HG02870 (cell line): ENCODE data around the gene SH3RF2.
"Not testable (repeated sequence)": the region's sequence is repeated elsewhere in the genome, so short reads cannot be mapped to it uniquely, and the experiment has no call there.

ENCODE experiments used
- ATAC-seq: cut with Tn5 transposase; IDR thresholded peaks from one replicate; pipeline ENCODE4 v1.9.1; 2021; ENCODE audit warnings: mild to moderate bottlenecking, moderate library complexity; ENCODE audit not compliant: unreplicated experiment

SH3RF2 gene

DNA sequence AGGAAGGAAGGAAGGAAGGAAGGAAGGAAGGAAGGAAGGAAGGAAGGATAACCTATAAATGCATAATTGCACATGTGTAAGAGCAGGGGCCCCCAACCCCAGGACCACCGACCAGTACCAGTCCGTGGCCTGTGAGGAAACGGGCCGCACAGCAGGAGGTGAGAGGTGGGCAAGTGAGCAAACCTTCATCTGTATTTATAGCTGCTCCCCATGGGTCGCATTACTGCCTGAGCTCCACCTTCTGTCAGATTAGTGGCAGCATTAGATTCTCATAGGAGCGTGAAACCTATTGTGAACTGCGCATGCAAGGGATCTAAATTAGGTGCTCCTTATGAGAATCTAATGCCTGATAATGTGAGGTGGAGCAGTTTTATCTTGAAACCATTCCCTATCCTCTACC lies 66.1 kb downstream of the SH3RF2 start:
- ATAC-seq: no peak

- ATAC-seq: no peak
These were observed 67.5 kb downstream of the SH3RF2 start for GRCh38 chr5:146003852-146004251.

GRCh38 chr5:146005264-146005663 lies 68.9 kb downstream of the SH3RF2 start:
- no peak for ATAC-seq

- ATAC-seq: no peak
These were observed 69.3 kb downstream of the SH3RF2 start for GRCh38 chr5:146005723-146006122.

GRCh38 chr5:146006470-146007190 lies 70.3 kb downstream of the SH3RF2 start:
- ATAC-seq: no peak

GRCh38 chr5:146007270-146007669 lies 70.9 kb downstream of the SH3RF2 start:
- no peak for ATAC-seq

DNA sequence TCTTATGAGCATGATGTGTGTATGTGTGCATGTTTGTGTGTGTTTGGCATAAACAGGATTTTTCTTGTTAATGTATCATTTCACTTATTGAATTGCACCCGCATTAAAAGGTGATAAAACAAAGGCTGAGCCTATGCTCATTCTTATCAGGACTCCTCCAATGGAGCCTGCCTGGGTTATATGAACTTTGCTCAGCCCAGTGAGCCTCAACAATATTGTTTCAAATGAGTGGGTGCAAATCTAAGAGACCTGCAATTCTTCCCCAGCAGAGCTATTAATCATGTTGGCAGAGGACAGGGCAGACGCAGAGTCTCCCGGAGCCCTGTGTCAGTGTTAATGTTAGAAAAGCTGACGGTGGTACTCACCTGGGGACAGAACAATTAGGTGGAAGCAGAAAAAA lies 71.6 kb downstream of the SH3RF2 start:
- no peak for ATAC-seq

DNA sequence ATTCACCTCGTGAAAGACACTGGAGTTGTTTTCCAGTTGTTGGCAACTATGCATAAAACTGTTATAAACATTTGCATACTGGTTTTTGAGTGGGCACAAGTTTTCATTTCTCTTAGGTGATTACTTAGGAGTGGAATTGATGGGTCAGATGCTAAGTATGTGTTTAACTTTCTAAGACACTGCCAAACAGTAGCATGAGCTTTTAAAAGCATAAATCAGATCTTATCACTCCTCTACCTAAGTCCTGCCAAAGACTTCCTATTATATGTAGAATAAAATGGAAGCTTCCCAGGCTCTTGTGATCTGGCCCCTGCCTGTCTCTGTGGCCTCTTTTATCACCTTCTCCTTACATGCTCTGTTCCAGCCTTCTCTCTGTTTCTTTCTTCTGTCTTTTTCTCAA lies 72.6 kb downstream of the SH3RF2 start:
- ATAC-seq: no peak

- ATAC-seq: not testable (repeated sequence)
These were observed 74.1 kb downstream of the SH3RF2 start for GRCh38 chr5:146010447-146010846.

GRCh38 chr5:146013761-146014160 lies 77.4 kb downstream of the SH3RF2 start:
- no peak for ATAC-seq

DNA sequence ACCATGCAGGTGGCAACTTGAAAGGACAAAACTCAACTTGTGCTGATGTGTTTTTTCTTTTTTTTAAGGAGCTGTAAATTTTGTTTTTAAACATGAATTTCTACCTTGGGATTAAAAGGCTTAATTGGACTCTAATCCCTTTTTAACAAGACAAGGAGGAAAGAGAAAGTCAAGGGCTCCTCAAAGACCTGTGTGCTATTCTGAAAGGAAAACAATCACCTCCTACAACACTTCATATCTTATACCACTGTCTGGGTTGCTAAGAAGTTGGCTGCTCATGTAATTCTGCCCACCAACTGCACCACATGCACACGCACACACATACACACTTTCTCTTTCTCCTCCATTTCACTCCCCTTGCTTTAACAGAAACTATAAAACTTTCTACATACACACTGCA lies 78.6 kb downstream of the SH3RF2 start:
- no peak for ATAC-seq

DNA sequence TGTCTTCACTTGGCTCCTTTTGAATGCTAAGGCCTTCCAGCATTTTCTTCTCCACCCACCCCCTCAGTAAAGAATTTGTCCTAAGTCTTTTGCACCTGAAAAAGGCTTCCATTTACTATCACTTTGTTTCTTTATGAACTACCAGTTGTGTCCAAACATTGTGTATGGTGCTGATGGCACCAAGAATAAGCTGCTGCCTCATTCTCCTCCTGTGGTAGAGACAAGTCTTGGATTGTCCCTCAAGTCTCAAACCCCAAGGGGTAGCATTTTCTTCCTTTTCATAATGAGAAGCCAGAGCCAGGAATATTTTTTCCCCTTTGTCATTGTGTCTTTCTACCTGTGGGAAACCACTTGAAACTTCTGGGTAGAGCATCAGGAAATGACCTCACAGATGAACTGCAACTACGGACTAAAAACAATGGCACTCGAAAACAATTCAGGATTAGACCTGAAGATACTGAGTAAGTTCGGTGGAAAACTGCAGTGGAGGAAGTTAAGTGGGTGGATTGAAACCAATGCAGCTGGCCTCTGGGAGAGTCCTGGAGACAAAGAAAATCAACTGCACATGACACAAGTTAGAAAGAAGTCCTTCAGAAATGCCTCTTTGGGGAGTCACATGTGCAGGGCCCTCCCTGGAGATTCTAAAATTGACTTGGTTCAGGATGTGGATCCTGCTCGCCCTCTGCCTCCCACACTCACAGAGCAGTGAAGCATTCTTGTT lies 80.5 kb downstream of the SH3RF2 start:
- ATAC-seq: no peak

DNA sequence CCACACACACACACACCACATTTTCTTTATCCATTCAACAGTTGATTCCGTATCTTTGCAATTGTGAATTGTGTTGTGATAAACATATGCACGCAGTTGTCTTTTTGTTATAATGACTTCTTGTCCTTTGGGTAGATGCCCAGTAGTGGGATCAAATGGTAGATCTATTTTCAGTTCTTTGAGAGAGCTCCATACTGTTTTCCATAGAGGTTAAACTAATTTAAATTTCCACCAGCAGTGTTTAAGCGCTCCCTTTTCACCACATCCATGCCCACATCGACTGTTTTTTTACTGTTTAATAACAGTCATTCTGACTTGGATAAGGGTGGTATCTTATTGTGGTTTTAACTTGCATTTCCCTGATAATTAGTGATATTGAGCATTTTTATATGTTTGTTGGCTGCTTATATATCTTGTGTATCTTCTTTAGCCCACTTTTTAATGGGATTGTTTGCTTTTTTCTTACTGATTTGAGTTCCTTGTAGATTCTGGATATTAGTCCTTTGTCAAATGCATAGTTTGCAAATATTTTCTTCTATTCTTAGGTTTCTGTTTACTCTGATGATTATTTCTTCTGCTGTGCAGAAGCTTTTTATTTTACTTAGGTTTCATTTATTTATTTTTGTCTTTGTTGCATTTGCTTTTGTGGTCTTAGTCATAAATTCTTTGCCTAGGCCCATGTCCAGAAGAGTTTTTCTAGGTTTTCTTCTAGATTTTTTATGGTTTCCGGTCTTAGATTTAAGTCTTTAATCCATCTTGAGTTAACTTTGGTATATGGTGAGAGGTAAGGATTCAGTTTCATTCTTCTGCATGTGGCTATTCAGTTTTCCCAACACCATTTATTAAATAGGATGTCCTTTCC lies 82.4 kb downstream of the SH3RF2 start:
- no peak for ATAC-seq

DNA sequence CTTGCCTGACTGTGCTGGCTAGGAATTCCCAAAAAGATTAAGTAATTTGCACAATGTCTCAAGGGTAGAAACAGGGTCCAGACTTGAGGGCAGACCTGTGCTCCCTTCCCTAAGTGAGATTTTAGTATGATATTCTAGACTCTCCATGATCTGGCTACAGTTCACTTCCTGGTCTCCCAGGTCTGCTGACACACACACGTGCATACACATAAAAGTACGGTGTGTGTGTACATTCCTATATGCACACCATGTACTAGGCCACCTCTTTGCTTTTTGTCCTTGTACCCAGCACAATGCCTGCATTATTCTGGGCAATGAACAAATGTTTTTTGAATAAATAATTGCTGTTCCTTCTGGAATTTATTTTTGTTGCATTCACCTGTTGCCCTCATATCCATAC lies 83.7 kb downstream of the SH3RF2 start:
- no peak for ATAC-seq

- no peak for ATAC-seq
These were observed 87.7 kb downstream of the SH3RF2 start for GRCh38 chr5:146024034-146024433.

- no peak for ATAC-seq
These were observed 88.8 kb downstream of the SH3RF2 start for GRCh38 chr5:146025114-146025680.

- no peak for ATAC-seq
These were observed 89.3 kb downstream of the SH3RF2 start for GRCh38 chr5:146025681-146026080.

- no peak for ATAC-seq
These were observed 90.1 kb downstream of the SH3RF2 start for GRCh38 chr5:146026307-146027010.

GRCh38 chr5:146027751-146028150 lies 91.4 kb downstream of the SH3RF2 start:
- ATAC-seq: no peak

- ATAC-seq: no peak
These were observed 96.5 kb downstream of the SH3RF2 start for GRCh38 chr5:146032911-146033310.

GRCh38 chr5:146034127-146034526 lies 97.7 kb downstream of the SH3RF2 start:
- ATAC-seq: no peak
